GM12878 (cell line): Measurements from ENCODE around the gene CACNA1H.

ENCODE experiments used
- CTCF ChIP-seq, 3 experiments: IDR thresholded peaks in 2 of 3; conservative IDR thresholded peaks in 1 of 3; 2 replicates each; pipeline ENCODE4 v1.5.1; 2011; ENCODE audit warnings: low read depth in 3 of 3, low read length in 3 of 3, mild to moderate bottlenecking in 3 of 3, control low read depth in 2 of 3, moderate library complexity in 2 of 3, inconsistent platforms in 1 of 3, mixed read lengths in 1 of 3; ENCODE audit not compliant: control insufficient read depth in 2 of 3, insufficient read depth in 1 of 3; ENCODE audit errors: extremely low read depth in 1 of 3
- EP300 ChIP-seq, 2 experiments: fragments of 150-350 bp in 1 of 2; IDR thresholded peaks; 2 replicates each; pipeline ENCODE4 v1.6.1; 2011 to 2012; ENCODE audit warnings: low read depth in 2 of 2, low read length in 2 of 2, borderline replicate concordance in 1 of 2, improper control_type of control experiment in 1 of 2, inconsistent platforms in 1 of 2; ENCODE audit not compliant: control insufficient read depth in 1 of 2
- REST ChIP-seq: IDR thresholded peaks from 2 replicates; pipeline ENCODE4 v1.6.1; 2012; ENCODE audit warnings: mild to moderate bottlenecking, low read depth, low read length
- TF ChIP-seq, protein P1 (sequence below): fragments of 450-650 bp; formaldehyde crosslinking; IDR thresholded peaks from 2 replicates; pipeline ENCODE4 v1.4.0; 2022; ENCODE audit warnings: mild to moderate bottlenecking, moderate library complexity
- TF ChIP-seq, protein P2 (sequence below): IDR thresholded peaks from 2 replicates; pipeline ENCODE4 v1.6.1; 2011; ENCODE audit warnings: mild to moderate bottlenecking, low read depth, low read length, moderate library complexity; ENCODE audit not compliant: insufficient replicate concordance

- TF ChIP-seq, protein P1, sequence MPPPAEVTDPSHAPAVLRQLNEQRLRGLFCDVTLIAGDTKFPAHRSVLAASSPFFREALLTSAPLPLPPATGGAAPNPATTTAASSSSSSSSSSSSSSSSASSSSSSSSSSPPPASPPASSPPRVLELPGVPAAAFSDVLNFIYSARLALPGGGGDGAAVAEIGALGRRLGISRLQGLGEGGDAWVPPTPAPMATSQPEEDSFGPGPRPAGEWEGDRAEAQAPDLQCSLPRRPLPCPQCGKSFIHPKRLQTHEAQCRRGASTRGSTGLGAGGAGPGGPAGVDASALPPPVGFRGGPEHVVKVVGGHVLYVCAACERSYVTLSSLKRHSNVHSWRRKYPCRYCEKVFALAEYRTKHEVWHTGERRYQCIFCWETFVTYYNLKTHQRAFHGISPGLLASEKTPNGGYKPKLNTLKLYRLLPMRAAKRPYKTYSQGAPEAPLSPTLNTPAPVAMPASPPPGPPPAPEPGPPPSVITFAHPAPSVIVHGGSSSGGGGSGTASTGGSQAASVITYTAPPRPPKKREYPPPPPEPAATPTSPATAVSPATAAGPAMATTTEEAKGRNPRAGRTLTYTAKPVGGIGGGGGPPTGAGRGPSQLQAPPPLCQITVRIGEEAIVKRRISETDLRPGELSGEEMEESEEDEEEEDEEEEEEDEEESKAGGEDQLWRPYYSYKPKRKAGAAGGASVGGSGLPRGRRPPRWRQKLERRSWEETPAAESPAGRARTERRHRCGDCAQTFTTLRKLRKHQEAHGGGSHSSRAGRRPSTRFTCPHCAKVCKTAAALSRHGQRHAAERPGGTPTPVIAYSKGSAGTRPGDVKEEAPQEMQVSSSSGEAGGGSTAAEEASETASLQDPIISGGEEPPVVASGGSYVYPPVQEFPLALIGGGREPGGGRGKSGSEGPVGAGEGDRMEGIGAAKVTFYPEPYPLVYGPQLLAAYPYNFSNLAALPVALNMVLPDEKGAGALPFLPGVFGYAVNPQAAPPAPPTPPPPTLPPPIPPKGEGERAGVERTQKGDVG (CRISPR knock-in tag) = no peak
- TF ChIP-seq CTCF (IDR thresholded peaks at IDR 0.05 in 2 of 3, conservative IDR thresholded peaks at IDR 0.05 in 1 of 3; ENCODE audit: control insufficient read depth in 2 of 3, extremely low read depth in 1 of 3, insufficient read depth in 1 of 3, low read depth in 3 of 3, low read length in 3 of 3) (no peak), EP300 (IDR thresholded peaks at IDR 0.05; ENCODE audit: borderline replicate concordance in 1 of 2, control insufficient read depth in 1 of 2, low read depth in 2 of 2, low read length in 2 of 2) (no peak), REST (no peak)
- TF ChIP-seq, protein P2, sequence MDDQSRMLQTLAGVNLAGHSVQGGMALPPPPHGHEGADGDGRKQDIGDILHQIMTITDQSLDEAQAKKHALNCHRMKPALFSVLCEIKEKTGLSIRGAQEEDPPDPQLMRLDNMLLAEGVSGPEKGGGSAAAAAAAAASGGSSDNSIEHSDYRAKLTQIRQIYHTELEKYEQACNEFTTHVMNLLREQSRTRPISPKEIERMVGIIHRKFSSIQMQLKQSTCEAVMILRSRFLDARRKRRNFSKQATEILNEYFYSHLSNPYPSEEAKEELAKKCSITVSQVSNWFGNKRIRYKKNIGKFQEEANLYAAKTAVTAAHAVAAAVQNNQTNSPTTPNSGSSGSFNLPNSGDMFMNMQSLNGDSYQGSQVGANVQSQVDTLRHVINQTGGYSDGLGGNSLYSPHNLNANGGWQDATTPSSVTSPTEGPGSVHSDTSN = no peak
Observed at GRCh38 chr16:1172651-1173050, 19.7 kb downstream of the CACNA1H start.
